NCI-H1694 (cell line): ENCODE results near the gene PALMD.

Experiments
- DNase-seq: peaks from one replicate; lab custom pipeline; 2025; lab: John Stamatoyannopoulos, UW

The PALMD gene

DNA sequence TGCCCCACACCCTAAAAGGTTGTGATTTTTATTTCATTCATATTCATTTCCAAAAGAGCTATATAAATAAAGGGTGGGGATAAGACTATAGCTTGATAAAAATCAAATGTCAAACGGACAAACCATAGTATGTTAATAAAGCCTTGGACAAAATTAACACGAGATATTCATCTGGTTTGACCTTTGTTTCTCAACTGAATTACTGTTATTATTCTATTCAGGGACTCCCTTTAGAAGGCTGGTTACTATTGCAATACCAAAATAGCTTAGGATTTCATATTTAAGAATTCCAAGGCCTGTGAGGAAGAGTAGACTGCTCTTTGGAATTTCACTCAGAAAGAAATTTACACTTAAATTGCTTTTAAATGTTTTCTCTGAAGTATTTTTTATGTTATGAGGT, 10.2 kb upstream of the PALMD start:
- DNase-seq, result no peak

GRCh38 chr1:99636647-99637175, 9.2 kb upstream of the PALMD start:
- no peak for DNase-seq

DNA sequence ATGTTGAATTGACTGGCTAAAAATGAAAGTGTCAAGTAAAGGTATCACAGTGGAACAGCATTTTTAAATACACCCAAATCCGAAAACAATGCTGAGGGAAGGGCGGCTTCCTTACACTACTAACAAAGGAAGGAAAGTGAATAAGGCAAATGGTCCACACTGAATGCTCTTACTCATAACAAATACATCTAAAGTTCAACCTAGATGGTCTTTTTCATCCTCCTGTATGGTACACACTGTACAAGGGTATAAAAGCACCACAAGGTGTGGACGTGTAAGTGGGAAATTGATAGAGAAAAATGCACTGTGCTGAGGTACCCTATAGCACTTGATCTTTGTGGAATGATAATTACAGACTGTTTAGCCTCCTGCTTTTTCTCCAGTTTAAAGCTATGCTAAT, 7.1 kb upstream of the PALMD start:
- no peak for DNase-seq

DNA sequence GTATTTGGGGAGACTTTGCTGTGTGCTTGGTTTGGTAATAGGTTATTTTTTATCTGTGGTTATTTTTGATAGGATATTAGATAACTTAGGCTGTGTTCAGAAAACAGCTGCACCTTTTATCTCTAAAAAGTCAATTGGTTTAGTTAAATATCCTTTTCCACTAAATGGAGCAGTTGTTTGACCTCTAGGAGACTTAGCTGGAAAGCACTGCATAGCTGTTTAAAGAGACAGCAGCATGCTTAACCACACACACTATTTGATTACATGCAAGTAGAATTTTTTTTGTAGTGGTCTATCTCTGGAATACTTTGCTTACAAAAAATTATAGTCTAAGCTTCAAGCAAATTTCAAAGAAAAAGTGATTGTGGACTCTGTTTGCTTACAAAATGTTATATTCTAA, 6.5 kb upstream of the PALMD start:
- DNase-seq, result no peak

- no peak for DNase-seq
Observed at GRCh38 chr1:99639945-99640344, 6.0 kb upstream of the PALMD start.

DNA sequence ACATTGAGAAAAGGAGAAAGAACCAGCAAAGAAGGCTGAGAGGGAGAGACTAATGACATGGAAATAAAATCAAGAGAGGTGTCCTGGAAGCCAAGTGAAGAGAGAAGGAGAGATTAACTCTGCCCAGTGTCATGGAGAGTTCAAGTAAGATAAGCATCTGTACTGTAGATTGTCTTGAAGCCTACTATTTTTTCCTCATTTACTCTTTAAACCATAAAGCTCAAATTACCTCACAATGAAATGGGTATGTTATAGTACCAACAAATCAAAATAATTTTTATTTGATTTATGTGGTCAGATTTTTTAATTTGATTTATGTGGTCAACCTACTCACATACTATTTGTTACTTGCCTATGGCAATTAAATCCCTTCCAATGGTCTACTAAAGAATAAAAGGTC, 5.2 kb upstream of the PALMD start:
- DNase-seq, result no peak

DNA sequence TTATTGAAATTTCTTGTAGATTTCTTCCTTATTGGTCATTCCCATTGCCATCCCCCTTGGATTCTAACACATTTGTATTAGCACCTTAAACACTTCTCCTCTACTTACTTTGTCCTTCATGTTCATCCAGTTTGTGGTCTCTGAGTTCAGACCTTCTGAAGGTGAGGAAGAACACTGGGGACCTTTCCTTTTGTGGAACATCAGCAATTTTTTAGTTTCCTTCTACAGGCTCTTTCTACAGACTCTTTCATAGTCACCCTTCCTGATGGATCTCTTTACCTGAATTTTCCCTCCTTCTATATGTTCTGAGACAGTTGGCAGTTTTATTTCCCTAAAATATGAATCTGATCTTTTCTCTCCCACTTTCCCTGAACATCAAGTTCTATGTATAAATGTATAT, 4.4 kb upstream of the PALMD start:
- DNase-seq, result no peak

- DNase-seq, result no peak
Observed at GRCh38 chr1:99642053-99642452, 3.9 kb upstream of the PALMD start.

DNA sequence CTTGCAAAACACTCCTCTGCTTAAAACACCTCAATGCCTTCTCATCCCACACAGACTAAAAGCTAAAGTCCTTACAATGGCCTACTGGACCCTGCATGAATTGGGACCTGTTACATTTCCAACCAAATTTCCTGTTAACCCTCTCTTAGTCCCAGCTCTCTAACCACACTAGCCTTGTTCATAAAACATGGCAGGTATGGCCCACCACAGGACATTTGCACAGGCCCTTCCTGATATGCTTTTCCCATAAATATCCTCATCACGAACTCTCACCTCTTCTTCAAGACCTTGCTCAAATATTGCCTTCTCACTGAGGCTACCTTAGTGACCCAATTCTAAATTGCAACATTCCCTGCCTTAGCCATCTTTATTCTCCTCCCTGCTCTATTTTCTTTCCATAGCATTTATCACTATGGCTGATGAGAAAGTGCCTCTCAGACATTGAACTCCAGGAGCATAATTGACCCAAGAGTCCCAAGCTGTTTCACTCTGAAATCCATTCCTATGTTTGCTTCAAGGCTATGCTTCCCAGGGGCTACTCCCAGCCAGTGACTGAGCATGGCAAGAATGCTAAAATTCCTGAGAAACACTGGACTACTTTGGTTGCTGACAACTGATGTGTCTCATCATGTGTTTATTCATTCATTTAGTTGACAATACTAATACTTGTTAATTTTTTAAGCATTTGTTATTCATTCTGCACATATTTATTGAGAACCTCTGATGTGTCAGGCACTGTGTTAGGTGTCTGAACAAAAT, 2.7 kb upstream of the PALMD start:
- no peak for DNase-seq

- no peak for DNase-seq
Observed at GRCh38 chr1:99644279-99645004, 1.5 kb upstream of the PALMD start.

GRCh38 chr1:99645203-99645602, 710 bp upstream of the PALMD start:
- no peak for DNase-seq

DNA sequence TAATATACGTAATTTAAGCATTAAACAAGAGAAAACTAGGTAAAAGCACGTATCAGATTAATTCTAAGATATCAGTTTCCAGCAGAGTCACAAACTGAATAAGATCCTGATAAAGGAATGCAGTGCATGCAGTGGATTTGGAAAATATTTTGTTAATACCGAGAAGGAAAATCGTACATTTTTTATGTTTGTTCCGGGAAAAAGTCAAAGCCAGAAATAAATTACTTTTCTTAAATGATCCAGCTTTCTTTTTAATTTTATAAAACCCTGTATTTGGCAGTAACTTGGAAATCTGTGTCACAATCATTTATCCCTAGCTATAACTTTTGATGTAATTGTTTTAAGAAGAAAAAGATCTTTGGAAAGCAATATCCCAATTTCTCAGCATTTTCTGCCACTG, 955 bp downstream of the PALMD start:
- no peak for DNase-seq

DNA sequence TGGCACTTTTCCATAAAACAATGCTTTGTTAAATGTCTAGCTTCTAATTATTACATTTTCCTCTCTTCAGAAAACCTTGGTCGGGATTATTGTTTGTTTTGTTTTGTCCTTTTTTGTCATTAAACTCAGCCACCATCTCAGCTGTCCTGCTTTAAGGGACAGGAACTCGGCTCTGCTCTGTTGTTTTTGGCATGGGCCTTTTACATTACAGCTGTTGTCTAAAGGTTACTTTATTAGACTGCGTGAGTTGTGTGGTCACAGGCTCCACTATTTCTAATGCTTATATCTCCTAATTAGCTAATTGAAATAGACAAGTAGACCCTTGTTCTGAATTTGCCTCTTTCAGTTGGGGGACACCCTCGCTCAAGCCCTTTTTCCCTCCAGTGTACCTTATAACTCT, 1.6 kb downstream of the PALMD start:
- DNase-seq, result peak; percentile 9

DNA sequence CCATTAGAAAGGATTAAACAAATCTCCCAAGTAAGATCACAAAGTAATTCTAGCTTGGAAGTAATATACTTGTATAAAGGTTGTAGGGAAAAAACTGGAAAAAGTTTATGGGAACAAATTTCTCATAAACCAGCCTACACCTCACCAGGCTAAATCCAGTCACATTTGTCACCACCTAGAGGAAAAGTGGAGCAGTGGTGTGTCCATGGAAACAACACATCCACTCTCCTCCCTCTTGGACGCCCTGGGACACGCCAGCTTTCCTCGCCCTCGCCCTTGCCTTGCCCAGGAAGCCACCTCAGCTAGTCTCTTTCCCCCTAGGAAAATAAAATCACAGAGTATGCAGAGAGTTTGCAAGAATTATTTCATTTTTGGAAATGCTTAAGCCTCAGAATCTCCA, 2.2 kb downstream of the PALMD start:
- DNase-seq, result peak; percentile 13

- DNase-seq, result no peak
Observed at GRCh38 chr1:99650030-99650429, 4.1 kb downstream of the PALMD start.

DNA sequence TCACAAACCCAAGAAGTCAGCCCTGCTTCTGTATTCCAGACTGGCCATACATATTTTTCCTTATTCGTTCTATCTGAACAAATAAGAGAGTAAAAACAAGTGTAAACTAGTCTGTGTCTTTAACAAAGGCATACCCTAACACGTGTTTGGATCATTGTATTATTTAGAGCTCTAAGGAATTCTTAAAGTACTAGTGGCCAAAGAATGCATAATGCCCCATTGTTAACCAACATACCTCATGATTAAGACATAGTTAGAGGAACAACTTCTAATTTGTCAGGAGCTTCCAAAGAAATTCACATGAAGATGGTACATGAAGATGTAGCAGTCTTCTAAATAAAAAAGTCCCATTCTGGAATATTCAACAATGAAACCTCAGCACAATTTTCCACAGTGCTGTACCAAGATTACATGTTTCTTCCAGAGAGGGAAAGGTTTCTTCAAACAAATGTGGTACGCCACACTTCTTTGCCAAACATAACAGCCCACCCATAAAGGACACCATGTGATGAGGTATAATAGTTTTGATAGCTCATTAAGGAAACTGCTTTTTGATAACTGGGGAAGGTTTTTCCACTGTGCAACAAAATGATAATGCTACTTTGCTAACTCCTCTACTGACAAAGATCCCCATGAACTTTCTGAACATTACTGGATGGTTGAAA, 5.0 kb downstream of the PALMD start:
- no peak for DNase-seq

DNA sequence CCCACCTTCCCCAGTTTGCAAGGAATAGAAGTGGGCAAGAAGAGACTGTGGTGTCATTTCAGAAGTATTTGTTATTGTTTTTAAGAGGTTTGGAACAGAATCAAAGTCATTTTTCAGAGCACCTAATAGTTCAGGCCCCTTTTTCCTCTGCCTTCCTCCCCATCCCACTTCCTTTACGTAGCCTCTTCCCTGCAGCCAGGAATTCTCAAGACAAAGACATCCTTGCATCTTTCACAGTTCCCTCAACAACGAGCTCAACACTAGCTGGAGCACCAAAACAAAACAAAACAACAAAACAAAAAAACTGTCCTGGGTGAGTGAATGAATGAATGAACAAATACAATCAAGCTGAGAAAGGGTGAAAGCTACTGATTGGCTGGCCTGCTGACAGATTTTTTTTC, 7.0 kb downstream of the PALMD start:
- DNase-seq, result no peak

DNA sequence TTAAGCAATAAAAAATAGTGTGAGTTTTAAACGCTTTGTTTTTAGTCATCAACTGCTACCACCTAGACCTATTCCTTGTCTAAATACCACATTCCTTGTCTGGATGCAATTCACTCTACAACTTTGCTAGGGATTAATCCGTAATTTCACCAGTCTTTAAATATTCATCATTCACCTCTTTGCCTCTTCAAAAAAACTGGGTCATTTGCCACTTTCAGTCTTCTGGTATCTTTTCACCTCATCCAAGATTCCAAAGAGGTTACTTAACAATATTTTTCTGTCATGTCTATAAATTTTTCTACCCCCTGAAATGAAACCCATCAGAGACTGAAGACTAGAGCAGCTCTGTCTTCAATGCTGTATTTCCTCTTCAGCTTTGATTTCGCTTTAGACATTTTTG, 9.5 kb downstream of the PALMD start:
- DNase-seq, result no peak

DNA sequence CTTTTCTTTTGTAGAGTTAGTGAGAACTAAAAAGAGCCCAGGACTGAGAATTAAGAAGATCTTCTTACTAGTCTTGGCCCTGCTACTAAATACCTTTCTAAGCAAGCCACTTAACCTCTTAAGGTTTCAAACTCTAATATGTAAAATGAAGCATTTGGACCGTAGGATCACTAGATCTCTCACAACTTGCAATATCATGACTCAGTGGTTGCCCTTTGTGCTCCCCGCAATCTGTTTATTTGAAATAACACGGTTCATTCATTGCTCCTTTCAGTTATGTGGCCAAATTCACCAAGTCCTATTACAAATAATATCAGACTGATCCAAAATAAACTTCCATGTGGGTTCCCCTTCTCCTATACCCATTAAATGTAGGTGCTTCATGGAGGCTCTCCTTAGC, 10.8 kb downstream of the PALMD start:
- DNase-seq, result no peak

- DNase-seq, result no peak
Observed at GRCh38 chr1:99657213-99658030, 11.5 kb downstream of the PALMD start.

- DNase-seq, result no peak
Observed at GRCh38 chr1:99658031-99658290, 12.0 kb downstream of the PALMD start.

DNA sequence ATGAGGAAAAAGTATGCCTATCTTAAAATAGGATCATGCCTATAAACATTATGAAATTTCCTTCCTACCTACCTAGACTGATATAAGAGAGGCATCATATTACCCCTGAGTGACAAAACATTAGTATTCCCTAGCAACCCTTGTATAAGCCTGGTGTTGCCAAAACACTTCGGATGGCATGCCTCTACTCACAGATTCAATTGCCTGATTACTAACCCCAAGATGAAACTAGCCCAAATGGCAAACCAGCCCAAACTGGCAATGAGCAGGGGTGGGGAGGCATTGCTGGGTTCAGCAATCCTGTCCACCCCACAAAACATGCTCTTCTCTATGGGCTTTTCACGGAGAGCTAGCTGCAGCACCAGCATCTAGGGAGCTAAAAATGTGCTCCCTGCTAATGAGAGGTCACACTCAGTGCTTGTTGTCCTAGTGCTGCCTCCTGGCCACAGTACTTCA, 13.9 kb downstream of the PALMD start:
- DNase-seq, result no peak
